Suprapubic skin (tissue), 4 donors: Measurements from ENCODE around the gene PDS5A. TPM values are rescaled to one million over a fixed set of nuclear protein-coding genes. Genes with fewer than 3 reads are reported as not detected.

ENCODE experiments used
- DNase-seq, 2 donors: peaks; one replicate each; pipeline ENCODE4 v3.0.0-alpha.2; 2019; ENCODE audit warnings: low spot score in 2 of 2
- H3K27ac ChIP-seq: fragments of 200-600 bp; sonication (generic); one replicate; pipeline ENCODE4 v1.5.1; 2019
- H3K27me3 ChIP-seq: fragments of 200-600 bp; sonication (generic); one replicate; pipeline ENCODE4 v1.5.1; 2019
- H3K36me3 ChIP-seq: fragments of 200-600 bp; sonication (generic); one replicate; pipeline ENCODE4 v1.5.1; 2019
- H3K4me1 ChIP-seq: fragments of 200-600 bp; sonication (generic); one replicate; pipeline ENCODE4 v1.5.1; 2019
- H3K4me3 ChIP-seq: fragments of 200-600 bp; sonication (generic); one replicate; pipeline ENCODE4 v1.5.1; 2019; ENCODE audit warnings: mild to moderate bottlenecking
- H3K9me3 ChIP-seq: fragments of 200-600 bp; sonication (generic); one replicate; pipeline ENCODE4 v1.5.1; 2019
- EP300 ChIP-seq: sonication (generic); formaldehyde crosslinking; IDR thresholded peaks from one replicate; pipeline ENCODE4 v1.6.1; 2017; ENCODE audit warnings: antibody characterized with exemption
- POLR2A ChIP-seq, 2 donors: fragments of 450-650 bp; IDR thresholded peaks; one replicate each; pipeline ENCODE4 v1.6.1; 2017; ENCODE audit warnings: antibody characterized with exemption in 2 of 2, mild to moderate bottlenecking in 2 of 2, moderate library complexity in 2 of 2
- POLR2AphosphoS5 ChIP-seq, 3 donors: sonication (generic); formaldehyde crosslinking; IDR thresholded peaks; one replicate each; pipeline ENCODE4 v1.6.1; 2017; ENCODE audit warnings: antibody characterized with exemption in 3 of 3
- WGBS: methylation state at CpG from one replicate; pipeline ENCODE4 v1.1.5; 2018; 5-methylcytosine and 5-hydroxymethylcytosine counted together
- total RNA-seq, 4 donors: library from RNA; depleted of rRNA; stranded (reverse); fragments of >200 nt; gene quantifications; one replicate each; pipeline ENCODE4 v1.1.0, GENCODE V29; 2016
- TF ChIP-seq, protein P1 (sequence below), 2 donors: fragments of 200-600 bp in 1 of 2; fragments of 450-650 bp in 1 of 2; sonication (generic) in 1 of 2; IDR thresholded peaks; one replicate each; pipeline ENCODE4 v1.5.1; 2016 to 2019; ENCODE audit warnings: antibody characterized with exemption in 2 of 2, mild to moderate bottlenecking in 1 of 2, moderate library complexity in 1 of 2

Gene PDS5A
- total RNA-seq, 4 donors from 2014 or later: 52.4 to 89.6 (median 68.9) TPM

DNA sequence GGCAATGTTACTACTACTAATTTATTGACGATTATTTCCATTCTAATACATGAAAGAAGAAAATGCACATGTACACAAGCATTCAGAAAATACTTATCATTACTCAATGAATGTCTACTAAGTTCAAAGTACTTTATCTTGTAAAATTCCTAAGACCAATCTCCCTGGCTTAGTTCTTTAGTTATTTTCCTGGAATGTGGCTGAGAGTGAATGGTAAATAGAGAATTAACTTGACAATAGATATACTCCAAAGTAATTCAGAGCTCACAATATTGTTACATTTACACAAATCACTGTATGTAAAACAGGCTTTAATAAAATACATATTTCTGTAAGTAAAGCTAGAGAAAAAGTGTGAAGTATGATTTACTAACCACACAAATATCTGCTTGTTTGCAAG, 79.7 kb downstream of the PDS5A start:
- 96% methylated on average over 1 of the region's 1 CpG for WGBS
- no peak for DNase-seq
- Histone ChIP-seq H3K36me3 (peaks cover 70% of the 10 kb centered on the region), H3K4me3 (no peak overlapping the region), H3K4me1 (no peaks in the 10 kb centered on the region), H3K27me3 (no peaks in the 10 kb centered on the region), H3K27ac (no peak overlapping the region), H3K9me3 (no peaks in the 10 kb centered on the region)
- TF ChIP-seq, protein P1, sequence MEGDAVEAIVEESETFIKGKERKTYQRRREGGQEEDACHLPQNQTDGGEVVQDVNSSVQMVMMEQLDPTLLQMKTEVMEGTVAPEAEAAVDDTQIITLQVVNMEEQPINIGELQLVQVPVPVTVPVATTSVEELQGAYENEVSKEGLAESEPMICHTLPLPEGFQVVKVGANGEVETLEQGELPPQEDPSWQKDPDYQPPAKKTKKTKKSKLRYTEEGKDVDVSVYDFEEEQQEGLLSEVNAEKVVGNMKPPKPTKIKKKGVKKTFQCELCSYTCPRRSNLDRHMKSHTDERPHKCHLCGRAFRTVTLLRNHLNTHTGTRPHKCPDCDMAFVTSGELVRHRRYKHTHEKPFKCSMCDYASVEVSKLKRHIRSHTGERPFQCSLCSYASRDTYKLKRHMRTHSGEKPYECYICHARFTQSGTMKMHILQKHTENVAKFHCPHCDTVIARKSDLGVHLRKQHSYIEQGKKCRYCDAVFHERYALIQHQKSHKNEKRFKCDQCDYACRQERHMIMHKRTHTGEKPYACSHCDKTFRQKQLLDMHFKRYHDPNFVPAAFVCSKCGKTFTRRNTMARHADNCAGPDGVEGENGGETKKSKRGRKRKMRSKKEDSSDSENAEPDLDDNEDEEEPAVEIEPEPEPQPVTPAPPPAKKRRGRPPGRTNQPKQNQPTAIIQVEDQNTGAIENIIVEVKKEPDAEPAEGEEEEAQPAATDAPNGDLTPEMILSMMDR (IDR thresholded peaks at IDR 0.05): no peak
- TF ChIP-seq EP300: no peak
- no peak for TF ChIP-seq POLR2A (IDR thresholded peaks at IDR 0.05)
- no peak for TF ChIP-seq POLR2AphosphoS5 (IDR thresholded peaks at IDR 0.05)

DNA sequence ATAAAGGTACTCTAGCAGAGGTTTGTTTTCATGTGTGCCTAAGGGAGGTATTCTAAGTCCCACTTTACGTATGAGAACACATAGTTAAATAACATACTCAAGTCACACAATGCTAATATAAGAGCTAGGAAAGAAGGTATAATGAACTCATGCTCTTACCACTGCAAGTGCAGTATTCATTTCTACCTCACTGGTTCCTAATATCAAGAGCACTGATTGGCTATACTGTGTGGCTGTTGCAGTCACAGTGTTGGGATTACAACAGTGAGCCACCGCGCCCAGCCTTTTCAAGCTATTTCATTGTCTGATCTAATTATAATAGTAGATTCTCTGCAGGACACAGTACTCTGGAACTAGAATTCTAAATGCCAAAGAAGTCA, 84.0 kb downstream of the PDS5A start:
- Histone ChIP-seq H3K27ac (no peak overlapping the region), H3K4me1 (no peaks in the 10 kb centered on the region), H3K9me3 (no peaks in the 10 kb centered on the region), H3K27me3 (no peaks in the 10 kb centered on the region), H3K4me3 (no peak overlapping the region), H3K36me3 (peaks cover 70% of the 10 kb centered on the region)
- WGBS: 92% methylated on average over 3 of the region's 3 CpGs
- TF ChIP-seq, protein P1 (IDR thresholded peaks at IDR 0.05): no peak
- TF ChIP-seq POLR2A (IDR thresholded peaks at IDR 0.05): no peak
- no peak for TF ChIP-seq EP300
- no peak for TF ChIP-seq POLR2AphosphoS5 (IDR thresholded peaks at IDR 0.05)
- no peak for DNase-seq

DNA sequence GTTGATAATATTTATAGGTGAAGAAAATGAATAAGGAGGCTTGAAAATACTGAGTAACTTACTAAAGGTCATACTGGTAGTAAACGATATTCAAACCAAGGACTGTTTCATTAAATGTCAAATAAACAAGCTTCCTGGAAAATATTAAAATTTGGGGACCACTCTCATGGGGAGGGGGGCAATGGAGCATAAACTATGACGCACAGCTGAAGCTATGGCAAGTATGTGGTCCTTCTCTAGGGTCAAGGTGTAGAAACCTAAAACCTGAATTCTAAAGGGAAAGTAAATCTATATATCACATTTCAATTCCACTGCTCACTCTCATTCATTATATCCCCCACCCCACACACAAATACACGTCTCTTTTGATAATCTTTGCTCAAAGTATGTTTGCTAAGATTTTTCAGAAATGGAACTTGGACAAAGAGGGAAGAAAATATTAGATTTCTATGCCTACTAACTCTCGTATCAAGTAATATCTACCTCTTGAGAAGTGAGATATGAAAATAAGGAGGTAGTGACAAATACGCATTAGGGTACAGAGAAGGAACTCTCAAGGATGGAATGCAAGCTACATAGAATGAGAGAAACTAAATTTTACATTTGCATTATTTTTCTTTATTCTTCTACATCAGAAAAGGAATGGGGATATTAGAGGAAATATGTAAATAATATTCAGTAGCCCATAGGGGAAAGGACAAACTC, 84.6 kb downstream of the PDS5A start:
- no peak overlapping the region for H3K27ac ChIP-seq
- H3K9me3 ChIP-seq: no peaks in the 10 kb centered on the region
- no peak overlapping the region for H3K4me3 ChIP-seq
- H3K27me3 ChIP-seq: no peaks in the 10 kb centered on the region
- WGBS: 94% methylated on average over 5 of the region's 5 CpGs
- no peak for DNase-seq
- H3K4me1 ChIP-seq: no peaks in the 10 kb centered on the region
- no peak for TF ChIP-seq POLR2AphosphoS5 (IDR thresholded peaks at IDR 0.05)
- no peak for TF ChIP-seq POLR2A (IDR thresholded peaks at IDR 0.05)
- TF ChIP-seq EP300: no peak
- TF ChIP-seq, protein P1 (IDR thresholded peaks at IDR 0.05): no peak
- peaks cover 69% of the 10 kb centered on the region for H3K36me3 ChIP-seq

DNA sequence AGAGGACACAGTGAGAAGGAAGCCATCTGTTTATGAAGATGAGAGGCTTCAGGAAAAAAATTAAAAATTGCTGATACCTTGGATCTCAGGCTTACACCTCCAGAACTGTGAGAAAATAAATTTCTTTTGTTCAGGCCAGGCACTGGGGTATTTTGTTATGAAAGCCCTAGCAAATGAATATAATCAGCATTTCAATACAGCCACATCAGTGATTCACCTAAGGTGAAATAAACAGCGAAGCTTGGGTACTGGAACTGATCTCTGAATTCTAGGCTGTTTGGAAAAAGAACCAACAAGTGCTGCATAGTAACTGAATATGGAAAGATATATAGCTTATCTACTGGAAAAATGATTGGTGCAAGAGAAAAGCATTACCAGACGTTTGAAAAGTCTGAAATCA, 88.5 kb downstream of the PDS5A start:
- H3K36me3 ChIP-seq: peaks cover 47% of the 10 kb centered on the region
- no peak overlapping the region for H3K4me3 ChIP-seq
- TF ChIP-seq POLR2AphosphoS5 (IDR thresholded peaks at IDR 0.05): no peak
- TF ChIP-seq, protein P1 (IDR thresholded peaks at IDR 0.05): no peak
- no peak for TF ChIP-seq POLR2A (IDR thresholded peaks at IDR 0.05)
- TF ChIP-seq EP300: no peak
- no peak for DNase-seq
- 86% methylated on average over 2 of the region's 2 CpGs for WGBS
- H3K9me3 ChIP-seq: no peaks in the 10 kb centered on the region
- H3K27me3 ChIP-seq: no peaks in the 10 kb centered on the region
- no peak overlapping the region for H3K27ac ChIP-seq
- no peaks in the 10 kb centered on the region for H3K4me1 ChIP-seq

DNA sequence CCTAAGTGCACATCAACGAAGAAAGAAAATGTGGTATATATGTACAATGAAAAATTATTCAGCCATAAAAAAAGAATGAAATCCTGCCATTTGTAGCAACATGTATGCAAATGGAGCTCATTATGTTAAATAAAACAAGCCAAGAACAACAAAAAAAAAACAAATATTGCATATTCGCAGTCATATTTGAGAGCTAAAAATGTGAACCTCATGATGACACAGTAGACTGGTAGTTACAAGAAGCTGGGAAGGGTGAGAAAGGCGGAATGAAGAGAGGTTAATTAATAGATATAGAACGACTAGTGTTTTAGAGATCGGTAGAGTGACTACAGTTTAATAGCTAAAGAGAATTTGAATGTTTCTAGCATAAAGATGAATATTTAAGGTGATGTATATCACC, 89.2 kb downstream of the PDS5A start:
- H3K27me3 ChIP-seq: no peaks in the 10 kb centered on the region
- H3K4me3 ChIP-seq: no peak overlapping the region
- TF ChIP-seq POLR2A (IDR thresholded peaks at IDR 0.05): no peak
- TF ChIP-seq EP300: no peak
- no peak for TF ChIP-seq POLR2AphosphoS5 (IDR thresholded peaks at IDR 0.05)
- TF ChIP-seq, protein P1 (IDR thresholded peaks at IDR 0.05): no peak
- no peak for DNase-seq
- no peaks in the 10 kb centered on the region for H3K9me3 ChIP-seq
- H3K27ac ChIP-seq: no peak overlapping the region
- H3K36me3 ChIP-seq: peaks cover 47% of the 10 kb centered on the region
- WGBS: 92% methylated on average over 5 of the region's 5 CpGs
- no peaks in the 10 kb centered on the region for H3K4me1 ChIP-seq
